Mesendoderm (in vitro differentiated cells): ENCODE data around the gene SPTB.
A peak's percentile ranks its signal among the peaks of the same experiment; 100 is the strongest.

Experiments
- DNase-seq: peaks from one replicate; pipeline ENCODE4 v3.0.0; 2013
- H2AK5ac ChIP-seq: 2 replicates; pipeline ENCODE4 v1.6.1; 2013; ENCODE audit warnings: low read length, inconsistent platforms
- H2BK120ac ChIP-seq: 2 replicates; pipeline ENCODE4 v1.6.1; 2013; ENCODE audit warnings: low read depth, mild to moderate bottlenecking, low read length, moderate library complexity, mixed read lengths
- H2BK15ac ChIP-seq: replicated peaks from 2 replicates; pipeline ENCODE4 v1.6.1; 2013; ENCODE audit warnings: low read depth, mild to moderate bottlenecking, moderate library complexity
- H2BK5ac ChIP-seq: 2 replicates; pipeline ENCODE4 v1.6.1; 2013; ENCODE audit warnings: low read length, inconsistent platforms
- H3K18ac ChIP-seq: 2 replicates; pipeline ENCODE4 v1.6.1; 2013; ENCODE audit warnings: mild to moderate bottlenecking, low read length, mixed read lengths
- H3K23ac ChIP-seq: one replicate; pipeline ENCODE4 v1.6.1; 2013; ENCODE audit warnings: low read length
- H3K27ac ChIP-seq: 2 replicates; pipeline ENCODE4 v1.5.1; 2013; ENCODE audit warnings: low read depth, mild to moderate bottlenecking, inconsistent platforms, low read length, moderate library complexity
- H3K27me3 ChIP-seq: 2 replicates; pipeline ENCODE4 v1.6.1; 2013; ENCODE audit warnings: low read length, control low read depth, mild to moderate bottlenecking, inconsistent platforms; ENCODE audit not compliant: insufficient read depth, poor library complexity
- H3K36me3 ChIP-seq: 2 replicates; pipeline ENCODE4 v1.6.1; 2013; ENCODE audit warnings: low read length, inconsistent platforms; ENCODE audit not compliant: control insufficient read depth, insufficient read depth
- H3K4ac ChIP-seq: one replicate; pipeline ENCODE4 v1.6.1; 2013; ENCODE audit warnings: low read depth, mild to moderate bottlenecking, low read length, moderate library complexity
- H3K4me1 ChIP-seq: 2 replicates; pipeline ENCODE4 v1.6.1; 2013; ENCODE audit warnings: low read depth, low read length, inconsistent platforms; ENCODE audit not compliant: control insufficient read depth
- H3K4me2 ChIP-seq: 2 replicates; pipeline ENCODE4 v1.6.1; 2013; ENCODE audit warnings: low read length
- H3K4me3 ChIP-seq: 2 replicates; pipeline ENCODE4 v1.5.1; 2013; ENCODE audit warnings: mild to moderate bottlenecking, low read length
- H3K56ac ChIP-seq: one replicate; pipeline ENCODE4 v1.6.1; 2013; ENCODE audit warnings: low read length
- H3K79me1 ChIP-seq: 2 replicates; pipeline ENCODE4 v1.6.1; 2013; ENCODE audit warnings: low read length, inconsistent platforms
- H3K79me2 ChIP-seq: 2 replicates; pipeline ENCODE4 v1.6.1; 2013; ENCODE audit warnings: mild to moderate bottlenecking, low read length; ENCODE audit not compliant: control insufficient read depth, insufficient read depth
- H3K9ac ChIP-seq: 2 replicates; pipeline ENCODE4 v1.6.1; 2013; ENCODE audit warnings: low read length, inconsistent platforms
- H4K5ac ChIP-seq: one replicate; pipeline ENCODE4 v1.6.1; 2013; ENCODE audit warnings: low read length
- H4K8ac ChIP-seq: one replicate; pipeline ENCODE4 v1.6.1; 2013; ENCODE audit warnings: low read depth, mild to moderate bottlenecking, control low read depth, low read length, moderate library complexity
- WGBS: extraction: QIAGEN DNeasy Blood & Tissue Kit; methylation state at CpG from one replicate; pipeline ENCODE4 v1.1.7; 2013; ENCODE audit warnings: low lambda C conversion rate, missing lambda C conversion rate; ENCODE audit not compliant: insufficient coverage; ENCODE audit errors: extremely low coverage; 5-methylcytosine and 5-hydroxymethylcytosine counted together

SPTB gene

GRCh38 chr14:64880221-64881121 lies 764 bp upstream of the SPTB start:
- no peaks in the 10 kb centered on the region for H3K36me3 ChIP-seq
- H3K79me2 ChIP-seq = no peaks in the 10 kb centered on the region
- H3K4me1 ChIP-seq = no peaks in the 10 kb centered on the region
- no peaks in the 10 kb centered on the region for H3K79me1 ChIP-seq
- no peak overlapping the region for H3K4ac ChIP-seq
- no peak overlapping the region for H2BK5ac ChIP-seq
- no peak overlapping the region for H2BK120ac ChIP-seq
- H3K18ac ChIP-seq = no peak overlapping the region
- DNase-seq = peak; percentile 74
- peak overlapping the region; percentile 35 for H3K4me2 ChIP-seq
- no peak overlapping the region for H3K27ac ChIP-seq
- peak overlapping the region; percentile 52 for H3K56ac ChIP-seq
- no peak overlapping the region for H2AK5ac ChIP-seq
- H4K8ac ChIP-seq = no peak overlapping the region
- no peak overlapping the region for H3K23ac ChIP-seq
- H2BK15ac ChIP-seq = no peak overlapping the region
- peak overlapping the region; percentile 13 for H3K9ac ChIP-seq
- peak overlapping the region; percentile 12 for H3K4me3 ChIP-seq
- H4K5ac ChIP-seq = no peak overlapping the region
- H3K27me3 ChIP-seq = peaks cover 6% of the 10 kb centered on the region
- WGBS = no CpG with 5 or more reads among the region's 49 CpGs

- H3K4me1 ChIP-seq = no peaks in the 10 kb centered on the region
- no peak overlapping the region for H4K8ac ChIP-seq
- H2BK120ac ChIP-seq = no peak overlapping the region
- peak overlapping the region; percentile 62 for H3K56ac ChIP-seq
- peak overlapping the region; percentile 48 for H3K9ac ChIP-seq
- WGBS = no CpG with 5 or more reads among the region's 43 CpGs
- H3K36me3 ChIP-seq = no peaks in the 10 kb centered on the region
- no peak overlapping the region for H4K5ac ChIP-seq
- peak overlapping the region; percentile 77 for H3K4me2 ChIP-seq
- no peak overlapping the region for H2BK15ac ChIP-seq
- peaks cover 6% of the 10 kb centered on the region for H3K27me3 ChIP-seq
- H2BK5ac ChIP-seq = no peak overlapping the region
- no peak overlapping the region for H3K23ac ChIP-seq
- no peak overlapping the region for H3K4me3 ChIP-seq
- H3K18ac ChIP-seq = no peak overlapping the region
- no peak overlapping the region for H3K4ac ChIP-seq
- peak; percentile 30 for DNase-seq
- H3K27ac ChIP-seq = no peak overlapping the region
- no peaks in the 10 kb centered on the region for H3K79me2 ChIP-seq
- H3K79me1 ChIP-seq = no peaks in the 10 kb centered on the region
- no peak overlapping the region for H2AK5ac ChIP-seq
Observed at GRCh38 chr14:64878837-64879634, 671 bp downstream of the SPTB start.

GRCh38 chr14:64877846-64878245 lies 1.9 kb downstream of the SPTB start:
- Histone ChIP-seq H4K5ac (no peak overlapping the region), H3K23ac (no peak overlapping the region), H2AK5ac (no peak overlapping the region), H3K36me3 (no peaks in the 10 kb centered on the region), H3K9ac (no peak overlapping the region), H3K27ac (no peak overlapping the region), H3K27me3 (peaks cover 6% of the 10 kb centered on the region), H2BK120ac (no peak overlapping the region), H3K4me3 (no peak overlapping the region), H2BK15ac (no peak overlapping the region), H3K56ac (no peak overlapping the region), H3K4me2 (no peak overlapping the region), H3K79me2 (no peaks in the 10 kb centered on the region), H3K4ac (no peak overlapping the region), H2BK5ac (no peak overlapping the region), H3K18ac (no peak overlapping the region), H4K8ac (no peak overlapping the region), H3K4me1 (no peaks in the 10 kb centered on the region), H3K79me1 (no peaks in the 10 kb centered on the region)
- WGBS = no CpG with 5 or more reads among the region's 4 CpGs
- DNase-seq = no peak

GRCh38 chr14:64875350-64875749 lies 4.4 kb downstream of the SPTB start:
- Histone ChIP-seq H2BK120ac (no peak overlapping the region), H3K9ac (no peak overlapping the region), H3K79me1 (no peaks in the 10 kb centered on the region), H3K4me2 (no peak overlapping the region), H3K36me3 (no peaks in the 10 kb centered on the region), H4K5ac (no peak overlapping the region), H3K4me1 (no peaks in the 10 kb centered on the region), H3K56ac (no peak overlapping the region), H2BK15ac (no peak overlapping the region), H3K4me3 (no peak overlapping the region), H4K8ac (no peak overlapping the region), H3K27me3 (no peaks in the 10 kb centered on the region), H3K18ac (no peak overlapping the region), H2AK5ac (no peak overlapping the region), H3K23ac (no peak overlapping the region), H3K27ac (no peak overlapping the region), H3K79me2 (no peaks in the 10 kb centered on the region), H2BK5ac (no peak overlapping the region), H3K4ac (no peak overlapping the region)
- no CpG with 5 or more reads among the region's 4 CpGs for WGBS
- no peak for DNase-seq

- Histone ChIP-seq H2BK5ac (no peak overlapping the region), H3K4me1 (no peaks in the 10 kb centered on the region), H4K5ac (no peak overlapping the region), H3K56ac (no peak overlapping the region), H3K36me3 (no peaks in the 10 kb centered on the region), H3K23ac (no peak overlapping the region), H3K9ac (no peak overlapping the region), H3K79me1 (no peaks in the 10 kb centered on the region), H3K27me3 (no peaks in the 10 kb centered on the region), H3K18ac (no peak overlapping the region), H3K79me2 (no peaks in the 10 kb centered on the region), H2BK120ac (no peak overlapping the region), H3K4me2 (no peak overlapping the region), H2BK15ac (no peak overlapping the region), H4K8ac (no peak overlapping the region), H2AK5ac (no peak overlapping the region), H3K27ac (no peak overlapping the region), H3K4ac (no peak overlapping the region), H3K4me3 (no peak overlapping the region)
- no peak for DNase-seq
- no CpG with 5 or more reads among the region's 3 CpGs for WGBS
Observed at GRCh38 chr14:64873506-64874219, 6.0 kb downstream of the SPTB start.
